Measurements from ENCODE around the gene RANBP17. TPM values are rescaled to one million over a fixed set of nuclear protein-coding genes. Genes with fewer than 3 reads are reported as not detected.

Gene RANBP17
- total RNA-seq, 1 experiment from 2014 or later: 19.0 TPM

DNA sequence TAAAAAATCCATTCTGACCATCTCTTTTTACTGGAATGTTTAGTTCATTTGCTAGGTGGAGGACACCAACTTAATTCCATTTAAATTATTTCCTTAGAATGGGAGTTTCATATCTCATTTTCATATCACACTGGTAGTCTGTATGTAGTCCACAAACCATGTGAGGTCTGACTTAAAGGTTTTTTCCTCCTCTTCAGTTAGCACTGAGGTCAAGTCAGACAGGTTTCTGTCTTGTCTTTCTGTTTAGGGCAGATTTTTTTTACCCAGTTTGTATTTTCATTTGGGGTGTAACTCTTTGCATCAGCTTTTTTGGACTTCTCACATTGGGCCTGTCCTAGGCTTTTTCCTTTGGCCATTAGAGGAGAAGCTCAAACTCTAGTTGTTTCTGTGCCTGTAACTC, 75.3 kb downstream of the RANBP17 start:
- H3K36me3 Mint-ChIP-seq (ENCODE audit: insufficient read depth, unreplicated experiment): peaks cover 16% of the 10 kb centered on the region
- intact Hi-C loops (cut with micrococcal nuclease): no loop called here

DNA sequence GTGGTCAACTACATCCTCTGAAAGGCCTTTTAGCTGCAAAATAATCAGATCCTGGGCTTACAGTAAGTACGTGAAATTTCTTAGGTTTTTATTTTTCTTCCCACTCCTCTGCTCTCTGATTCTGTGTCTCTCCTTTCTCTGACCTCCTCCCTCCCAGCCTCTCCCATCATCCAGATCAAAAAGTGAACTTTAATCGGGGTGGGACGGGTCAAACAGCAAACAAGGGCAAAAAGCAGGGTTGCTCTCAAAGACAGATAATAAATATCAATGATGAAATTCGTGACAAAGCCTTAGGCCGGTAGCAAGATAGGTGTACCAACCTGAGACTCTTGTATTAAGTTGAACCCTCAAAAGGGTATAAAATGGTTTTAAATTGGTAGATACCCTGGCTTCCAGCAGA, 76.1 kb downstream of the RANBP17 start:
- Mint-ChIP-seq H3K4me3 (ENCODE audit: unreplicated experiment) (no peak overlapping the region), H3K36me3 (ENCODE audit: insufficient read depth, unreplicated experiment) (peaks cover 16% of the 10 kb centered on the region), H3K27me3 (ENCODE audit: insufficient read depth, unreplicated experiment) (no peaks in the 10 kb centered on the region), H3K27ac (ENCODE audit: low read depth, unreplicated experiment) (no peak overlapping the region), H3K9me3 (ENCODE audit: unreplicated experiment) (peaks cover 23% of the 10 kb centered on the region), H3K4me1 (ENCODE audit: insufficient read depth, unreplicated experiment) (no peaks in the 10 kb centered on the region)
- intact Hi-C loops (cut with micrococcal nuclease): no loop called here
- no TSS peak for BruUV-seq (replicated peaks)
- CTCF ChIA-PET: interaction anchor here (0.6 to 0.7 kb wide), 2 partner anchors 65 to 926 kb away, joined by 3 read pairs; no protein-coding TSS in a partner anchor
- TF ChIP-seq, protein P1, sequence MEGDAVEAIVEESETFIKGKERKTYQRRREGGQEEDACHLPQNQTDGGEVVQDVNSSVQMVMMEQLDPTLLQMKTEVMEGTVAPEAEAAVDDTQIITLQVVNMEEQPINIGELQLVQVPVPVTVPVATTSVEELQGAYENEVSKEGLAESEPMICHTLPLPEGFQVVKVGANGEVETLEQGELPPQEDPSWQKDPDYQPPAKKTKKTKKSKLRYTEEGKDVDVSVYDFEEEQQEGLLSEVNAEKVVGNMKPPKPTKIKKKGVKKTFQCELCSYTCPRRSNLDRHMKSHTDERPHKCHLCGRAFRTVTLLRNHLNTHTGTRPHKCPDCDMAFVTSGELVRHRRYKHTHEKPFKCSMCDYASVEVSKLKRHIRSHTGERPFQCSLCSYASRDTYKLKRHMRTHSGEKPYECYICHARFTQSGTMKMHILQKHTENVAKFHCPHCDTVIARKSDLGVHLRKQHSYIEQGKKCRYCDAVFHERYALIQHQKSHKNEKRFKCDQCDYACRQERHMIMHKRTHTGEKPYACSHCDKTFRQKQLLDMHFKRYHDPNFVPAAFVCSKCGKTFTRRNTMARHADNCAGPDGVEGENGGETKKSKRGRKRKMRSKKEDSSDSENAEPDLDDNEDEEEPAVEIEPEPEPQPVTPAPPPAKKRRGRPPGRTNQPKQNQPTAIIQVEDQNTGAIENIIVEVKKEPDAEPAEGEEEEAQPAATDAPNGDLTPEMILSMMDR (IDR thresholded peaks at IDR 0.05; ENCODE audit: unreplicated experiment): no peak
- no peak for DNase-seq (ENCODE audit: unreplicated experiment)
- POLR2A ChIA-PET: no interaction called here

More for the DNA sequence above, 75.3 kb downstream of the RANBP17 start:
- no peak for DNase-seq (ENCODE audit: unreplicated experiment)
- POLR2A ChIA-PET: no interaction called here
- BruUV-seq (replicated peaks): no TSS peak
- H3K4me1 Mint-ChIP-seq (ENCODE audit: insufficient read depth, unreplicated experiment): no peaks in the 10 kb centered on the region
- TF ChIP-seq, protein P1 (IDR thresholded peaks at IDR 0.05; ENCODE audit: unreplicated experiment): no peak
- CTCF ChIA-PET: interaction anchor here (0.6 kb wide), 1 partner anchor 925 kb away, joined by 3 read pairs; no protein-coding TSS in a partner anchor
- peaks cover 23% of the 10 kb centered on the region for H3K9me3 Mint-ChIP-seq (ENCODE audit: unreplicated experiment)
- no peaks in the 10 kb centered on the region for H3K27me3 Mint-ChIP-seq (ENCODE audit: insufficient read depth, unreplicated experiment)
- no peak overlapping the region for H3K4me3 Mint-ChIP-seq (ENCODE audit: unreplicated experiment)
- H3K27ac Mint-ChIP-seq (ENCODE audit: low read depth, unreplicated experiment): no peak overlapping the region

DNA sequence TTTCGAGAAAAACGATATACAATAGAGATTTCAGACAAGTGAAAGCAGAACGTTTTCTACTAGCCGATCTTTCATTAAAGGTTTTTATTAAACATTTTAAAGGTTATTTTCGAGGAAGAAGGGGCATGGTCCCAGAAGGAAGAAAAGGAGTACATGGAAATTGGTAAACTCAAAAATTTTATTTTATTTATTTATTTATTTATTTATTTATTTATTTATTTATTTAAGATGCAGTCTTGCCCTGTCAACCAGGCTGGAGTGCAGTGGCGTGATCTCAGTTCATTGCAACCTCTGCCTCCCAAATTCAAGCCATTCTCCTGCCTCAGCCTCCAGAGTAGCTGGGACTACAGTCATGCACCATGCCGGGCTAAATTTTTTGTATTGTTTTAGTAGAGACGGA, 77.4 kb downstream of the RANBP17 start:
- no peak overlapping the region for H3K4me3 Mint-ChIP-seq (ENCODE audit: unreplicated experiment)
- TF ChIP-seq, protein P1 (IDR thresholded peaks at IDR 0.05; ENCODE audit: unreplicated experiment): no peak
- intact Hi-C loops (cut with micrococcal nuclease): no loop called here
- no peak overlapping the region for H3K27ac Mint-ChIP-seq (ENCODE audit: low read depth, unreplicated experiment)
- no peaks in the 10 kb centered on the region for H3K27me3 Mint-ChIP-seq (ENCODE audit: insufficient read depth, unreplicated experiment)
- H3K9me3 Mint-ChIP-seq (ENCODE audit: unreplicated experiment): peaks cover 23% of the 10 kb centered on the region
- no peaks in the 10 kb centered on the region for H3K4me1 Mint-ChIP-seq (ENCODE audit: insufficient read depth, unreplicated experiment)
- CTCF ChIA-PET: no interaction called here
- BruUV-seq (replicated peaks): no TSS peak
- H3K36me3 Mint-ChIP-seq (ENCODE audit: insufficient read depth, unreplicated experiment): peaks cover 16% of the 10 kb centered on the region
- POLR2A ChIA-PET: no interaction called here
- DNase-seq (ENCODE audit: unreplicated experiment): no peak

DNA sequence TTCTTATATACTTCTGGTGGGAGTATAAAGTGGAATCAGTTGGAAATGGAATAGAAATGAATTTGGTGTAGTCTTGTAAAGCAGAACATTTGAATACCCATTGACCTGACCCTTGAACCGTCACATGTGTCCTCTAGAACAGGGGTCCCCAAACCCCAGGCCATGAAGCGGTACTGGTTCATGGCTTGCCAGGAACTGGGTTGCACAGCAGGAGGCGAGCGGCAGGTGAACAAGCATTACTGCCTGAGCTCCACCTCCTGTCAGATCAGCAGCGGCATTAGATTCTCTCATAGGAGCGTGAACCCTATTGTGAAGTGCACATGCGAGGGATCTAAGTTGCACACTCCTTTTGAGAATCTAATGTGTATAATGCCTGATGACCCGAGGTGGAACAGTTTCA, 80.0 kb downstream of the RANBP17 start:
- no peak for DNase-seq (ENCODE audit: unreplicated experiment)
- Mint-ChIP-seq H3K4me3 (ENCODE audit: unreplicated experiment) (no peak overlapping the region), H3K27ac (ENCODE audit: low read depth, unreplicated experiment) (no peak overlapping the region), H3K27me3 (ENCODE audit: insufficient read depth, unreplicated experiment) (no peaks in the 10 kb centered on the region), H3K36me3 (ENCODE audit: insufficient read depth, unreplicated experiment) (peaks cover 16% of the 10 kb centered on the region), H3K9me3 (ENCODE audit: unreplicated experiment) (peaks cover 15% of the 10 kb centered on the region), H3K4me1 (ENCODE audit: insufficient read depth, unreplicated experiment) (peaks cover 6% of the 10 kb centered on the region)
- BruUV-seq (replicated peaks): no TSS peak
- POLR2A ChIA-PET: no interaction called here
- intact Hi-C loops (cut with micrococcal nuclease): no loop called here
- TF ChIP-seq, protein P1 (IDR thresholded peaks at IDR 0.05; ENCODE audit: unreplicated experiment): no peak
- CTCF ChIA-PET: no interaction called here
